Epithelial cell of proximal tubule (primary cell): Measurements from ENCODE around the gene CR1L. TPM values are rescaled to one million over a fixed set of nuclear protein-coding genes. Genes with fewer than 3 reads are reported as not detected.
A peak's percentile ranks its signal among the peaks of the same experiment; 100 is the strongest.
"Not testable (repeated sequence)": the region's sequence is repeated elsewhere in the genome, so short reads cannot be mapped to it uniquely, and the experiment has no call there.

ENCODE experiments used
- DNase-seq: peaks from one replicate; pipeline ENCODE4 v3.0.0-alpha.2; 2011; ENCODE audit warnings: low read depth
- H3K4me3 ChIP-seq: 2 replicates; pipeline ENCODE4 v1.5.1; 2011; ENCODE audit warnings: low read depth, mild to moderate bottlenecking, low read length
- total RNA-seq: library from RNA; depleted of rRNA; stranded (reverse); fragments of >200 nt; gene quantifications from 2 replicates; pipeline ENCODE4 v1.2.3, GENCODE V29; 2015
- TF ChIP-seq, protein P1 (sequence below): conservative IDR thresholded peaks from 2 replicates; pipeline ENCODE4 v1.5.1; 2012; ENCODE audit warnings: low read depth, mild to moderate bottlenecking, low read length

The CR1L gene
- total RNA-seq, 1 donor from 2014 or later, result not detected

- TF ChIP-seq, protein P1, sequence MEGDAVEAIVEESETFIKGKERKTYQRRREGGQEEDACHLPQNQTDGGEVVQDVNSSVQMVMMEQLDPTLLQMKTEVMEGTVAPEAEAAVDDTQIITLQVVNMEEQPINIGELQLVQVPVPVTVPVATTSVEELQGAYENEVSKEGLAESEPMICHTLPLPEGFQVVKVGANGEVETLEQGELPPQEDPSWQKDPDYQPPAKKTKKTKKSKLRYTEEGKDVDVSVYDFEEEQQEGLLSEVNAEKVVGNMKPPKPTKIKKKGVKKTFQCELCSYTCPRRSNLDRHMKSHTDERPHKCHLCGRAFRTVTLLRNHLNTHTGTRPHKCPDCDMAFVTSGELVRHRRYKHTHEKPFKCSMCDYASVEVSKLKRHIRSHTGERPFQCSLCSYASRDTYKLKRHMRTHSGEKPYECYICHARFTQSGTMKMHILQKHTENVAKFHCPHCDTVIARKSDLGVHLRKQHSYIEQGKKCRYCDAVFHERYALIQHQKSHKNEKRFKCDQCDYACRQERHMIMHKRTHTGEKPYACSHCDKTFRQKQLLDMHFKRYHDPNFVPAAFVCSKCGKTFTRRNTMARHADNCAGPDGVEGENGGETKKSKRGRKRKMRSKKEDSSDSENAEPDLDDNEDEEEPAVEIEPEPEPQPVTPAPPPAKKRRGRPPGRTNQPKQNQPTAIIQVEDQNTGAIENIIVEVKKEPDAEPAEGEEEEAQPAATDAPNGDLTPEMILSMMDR, result no peak
- no peak overlapping the region for H3K4me3 ChIP-seq
- DNase-seq, result peak; percentile 30
Measured at GRCh38 chr1:207620543-207620893, 24.4 kb upstream of the CR1L start.

DNA sequence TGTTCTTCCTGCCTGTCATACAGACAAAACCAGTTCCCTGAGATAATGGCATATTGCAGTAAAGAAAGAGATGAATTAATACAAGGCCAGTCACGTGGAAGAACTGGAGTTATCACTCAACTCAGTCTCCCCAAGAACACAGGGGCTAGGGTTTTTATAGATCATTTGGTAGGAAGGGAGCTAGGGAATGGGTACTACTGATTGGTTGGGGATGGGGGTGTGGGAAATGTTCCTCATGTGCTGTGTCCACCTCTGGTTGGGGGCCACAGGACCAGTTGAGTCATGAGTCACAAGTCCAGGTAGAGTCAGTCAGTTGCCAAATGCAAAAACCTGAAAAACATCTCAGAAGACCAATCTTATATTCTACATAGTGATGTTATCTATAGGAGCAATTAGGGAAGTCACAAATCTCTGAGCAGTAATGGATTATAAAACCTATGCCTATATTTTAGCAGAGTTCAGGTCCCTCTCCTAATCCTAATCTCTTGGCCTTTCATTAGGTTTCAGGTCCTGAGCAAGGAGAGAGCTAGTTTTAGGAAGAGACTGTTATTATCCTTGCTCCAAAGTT, 19.3 kb upstream of the CR1L start:
- DNase-seq, H3K4me3 ChIP-seq: not testable (repeated sequence)

- DNase-seq, result no peak
- TF ChIP-seq, protein P1, result no peak
- no peak overlapping the region for H3K4me3 ChIP-seq
Measured at GRCh38 chr1:207626972-207627337, 18.0 kb upstream of the CR1L start.

DNA sequence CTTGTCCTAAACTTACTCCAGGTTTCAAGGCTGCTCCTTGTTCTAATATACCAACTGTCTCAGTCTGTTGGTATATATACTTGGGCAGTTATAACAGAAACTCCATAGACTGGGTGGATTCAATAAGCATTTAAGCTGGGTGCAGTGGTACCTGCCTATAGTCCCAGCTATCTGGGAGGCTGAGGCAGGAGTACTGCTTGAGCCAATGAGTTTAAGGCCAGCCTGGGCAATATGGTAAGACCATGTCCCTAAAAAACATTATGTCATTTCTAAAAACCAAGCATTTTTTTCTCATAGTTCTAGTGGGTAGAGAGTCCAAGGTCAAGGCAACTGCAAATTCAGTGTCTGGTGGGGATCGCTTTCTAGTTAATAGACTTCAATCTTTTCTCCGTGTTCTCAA, 17.4 kb upstream of the CR1L start:
- H3K4me3 ChIP-seq, result no peak overlapping the region
- TF ChIP-seq, protein P1, result no peak
- DNase-seq, result no peak

- no peak for DNase-seq
- TF ChIP-seq, protein P1, result no peak
- no peak overlapping the region for H3K4me3 ChIP-seq
Measured at GRCh38 chr1:207628776-207629175, 16.2 kb upstream of the CR1L start.

- no peak for DNase-seq
- TF ChIP-seq, protein P1, result no peak
Measured at GRCh38 chr1:207631137-207631536, 13.8 kb upstream of the CR1L start.

GRCh38 chr1:207633226-207633625, 11.7 kb upstream of the CR1L start:
- H3K4me3 ChIP-seq, result no peak overlapping the region
- TF ChIP-seq, protein P1, result no peak
- DNase-seq, result no peak

More at GRCh38 chr1:207631137-207631536, 13.8 kb upstream of the CR1L start:
- no peak overlapping the region for H3K4me3 ChIP-seq

GRCh38 chr1:207633699-207634289, 11.1 kb upstream of the CR1L start:
- H3K4me3 ChIP-seq, DNase-seq: not testable (repeated sequence)

DNA sequence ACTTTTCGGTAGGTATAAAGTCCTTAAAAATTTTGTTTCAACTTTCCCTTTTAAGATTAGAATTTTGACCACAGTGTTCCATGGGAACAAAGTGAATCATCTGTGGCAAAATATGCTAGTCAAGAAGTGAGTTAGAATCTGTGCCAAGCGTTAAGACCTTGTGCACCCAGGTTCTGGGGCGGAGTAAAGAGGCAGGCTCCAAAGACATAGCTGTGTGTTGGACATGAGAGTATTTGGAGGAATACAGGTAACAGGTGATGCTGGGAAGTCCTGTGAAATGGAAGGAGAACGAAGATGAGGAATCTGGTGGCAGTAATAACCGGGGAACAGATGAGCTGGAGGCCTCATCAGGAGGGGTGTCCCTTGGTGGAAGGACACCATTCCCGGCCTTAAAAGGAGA, 10.6 kb upstream of the CR1L start:
- not testable (repeated sequence) for H3K4me3 ChIP-seq, DNase-seq

GRCh38 chr1:207635569-207636186, 9.3 kb upstream of the CR1L start:
- not testable (repeated sequence) for H3K4me3 ChIP-seq, DNase-seq

DNA sequence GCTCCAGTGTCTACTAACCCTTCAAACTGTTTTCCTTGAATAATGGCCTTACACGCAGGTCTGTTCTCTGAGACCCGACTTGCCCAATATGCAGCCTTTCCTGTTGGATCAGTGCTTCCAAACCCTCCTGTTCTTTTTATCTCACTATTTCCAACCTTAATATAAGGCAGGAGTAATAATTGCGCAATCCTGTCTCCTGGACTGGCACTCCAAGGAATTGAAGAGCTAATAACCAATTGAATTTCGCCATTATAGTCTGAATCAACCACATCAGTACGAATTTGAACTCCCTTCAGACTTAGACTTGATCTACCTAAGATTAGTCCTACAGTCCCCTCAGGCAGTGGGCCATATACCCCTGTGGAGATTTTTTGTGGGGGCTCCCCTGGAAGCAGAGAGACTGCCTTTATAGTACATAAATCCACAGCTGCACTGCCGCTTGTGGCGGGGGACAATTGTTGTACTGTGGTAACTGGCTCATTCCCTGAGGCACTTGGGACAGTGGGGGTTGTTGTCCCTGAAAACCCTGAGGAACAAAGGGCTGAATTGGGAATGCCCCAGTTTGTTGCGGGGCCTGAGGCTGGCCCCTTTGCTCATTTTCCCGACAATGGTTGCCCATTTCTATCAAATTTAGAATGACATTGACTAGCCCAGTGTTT, 6.3 kb upstream of the CR1L start:
- DNase-seq, H3K4me3 ChIP-seq: not testable (repeated sequence)

DNA sequence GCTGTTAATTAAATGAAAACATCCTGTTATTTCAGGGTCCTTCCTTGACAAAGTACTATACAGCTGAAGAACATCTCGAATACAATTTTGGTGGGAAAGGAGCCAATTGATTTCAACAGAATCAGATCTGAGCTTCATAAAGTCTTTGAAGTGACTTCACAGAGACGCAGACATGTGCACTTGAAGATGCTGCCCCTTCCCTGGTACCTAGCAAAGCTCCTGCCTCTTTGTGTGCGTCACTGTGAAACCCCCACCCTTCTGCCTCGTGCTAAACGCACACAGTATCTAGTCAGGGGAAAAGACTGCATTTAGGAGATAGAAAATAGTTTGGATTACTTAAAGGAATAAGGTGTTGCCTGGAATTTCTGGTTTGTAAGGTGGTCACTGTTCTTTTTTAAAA, 5.6 kb upstream of the CR1L start:
- DNase-seq, H3K4me3 ChIP-seq: not testable (repeated sequence)
